Esophagus squamous epithelium (tissue), 5 donors: ENCODE measurements around the gene NAGS. TPM values are rescaled to one million over a fixed set of nuclear protein-coding genes. Genes with fewer than 3 reads are reported as not detected.
A peak's percentile ranks its signal among the peaks of the same experiment; 100 is the strongest.

Experiments used
- DNase-seq: peaks from one replicate; lab custom pipeline; 2025; lab: John Stamatoyannopoulos, UW
- H3K27ac ChIP-seq, 4 donors: fragments of 200-600 bp; sonication (generic); one replicate each; pipeline ENCODE4 v1.5.1; 2016 to 2019; ENCODE audit warnings: mild to moderate bottlenecking in 1 of 4
- H3K27me3 ChIP-seq, 4 donors: fragments of 200-600 bp; sonication (generic); 1 replicate in 3 of 4; 2 replicates in 1 of 4; pipeline versions ENCODE4 v1.5.1 to v1.6.0; 2017 to 2021; ENCODE audit warnings: antibody characterized with exemption in 1 of 4
- H3K36me3 ChIP-seq, 3 donors: fragments of 200-600 bp; sonication (generic); one replicate each; pipeline ENCODE4 v1.5.1; 2016 to 2019
- H3K4me1 ChIP-seq, 3 donors: fragments of 200-600 bp; sonication (generic); one replicate each; pipeline ENCODE4 v1.5.1; 2017 to 2019
- H3K4me3 ChIP-seq, 4 donors: fragments of 200-600 bp; sonication (generic); 1 replicate in 3 of 4; 2 replicates in 1 of 4; pipeline ENCODE4 v1.5.1; 2016 to 2019; ENCODE audit warnings: mild to moderate bottlenecking in 2 of 4, moderate library complexity in 1 of 4
- H3K9me3 ChIP-seq, 3 donors: fragments of 200-600 bp; sonication (generic); one replicate each; pipeline ENCODE4 v1.5.1; 2016 to 2019
- CTCF ChIP-seq, 6 experiments: fragments of 450-650 bp in 4 of 6; fragments of 200-600 bp in 2 of 6; sonication (generic) in 2 of 6; IDR thresholded peaks; one replicate each; pipeline ENCODE4 v1.5.1; 2016 to 2019; ENCODE audit warnings: antibody characterized with exemption in 6 of 6, mild to moderate bottlenecking in 4 of 6, moderate library complexity in 4 of 6
- POLR2A ChIP-seq, 4 donors: fragments of 450-650 bp; IDR thresholded peaks; one replicate each; pipeline ENCODE4 v1.6.1; 2017; ENCODE audit warnings: antibody characterized with exemption in 4 of 4, mild to moderate bottlenecking in 4 of 4, moderate library complexity in 3 of 4
- WGBS, 2 donors: methylation state at CpG; one replicate each; pipeline ENCODE4 v1.1.5; 2018; 5-methylcytosine and 5-hydroxymethylcytosine counted together
- intact Hi-C: fragments of 100-400 bp; cut with DNase I; formaldehyde crosslinking; loops from one replicate; pipeline ENCODE4 v1.15.0; 2022
- total RNA-seq, 4 donors: library from RNA; depleted of rRNA; stranded (reverse); fragments of >200 nt; gene quantifications; one replicate each; pipeline ENCODE4 v1.1.0, GENCODE V29; 2016
- donor health status: DM: yes; HTN: yes; CAD: no.

NAGS gene
- total RNA-seq, 4 donors from 2014 or later = 0.64 to 2.7 (median 2.1) TPM

GRCh38 chr17:43979011-43979410 is 25.4 kb upstream of the NAGS start:
- DNase-seq = no peak
- Histone ChIP-seq H3K27me3 (peaks cover 0 to 78% (median 6%) of the 10 kb centered on the region in 4 donors), H3K4me3 (no peak overlapping the region), H3K9me3 (no peaks in the 10 kb centered on the region), H3K4me1 (peaks cover 1 to 9% (median 6%) of the 10 kb centered on the region in 3 donors), H3K36me3 (no peaks in the 10 kb centered on the region), H3K27ac (no peak overlapping the region)
- intact Hi-C loops = no loop called here
- WGBS, 2 donors = 38 to 41% methylated on average over 3 to 6 of the region's 7 CpGs
- no peak for TF ChIP-seq POLR2A (IDR thresholded peaks at IDR 0.05)
- no peak for TF ChIP-seq CTCF (IDR thresholded peaks at IDR 0.05)

DNA sequence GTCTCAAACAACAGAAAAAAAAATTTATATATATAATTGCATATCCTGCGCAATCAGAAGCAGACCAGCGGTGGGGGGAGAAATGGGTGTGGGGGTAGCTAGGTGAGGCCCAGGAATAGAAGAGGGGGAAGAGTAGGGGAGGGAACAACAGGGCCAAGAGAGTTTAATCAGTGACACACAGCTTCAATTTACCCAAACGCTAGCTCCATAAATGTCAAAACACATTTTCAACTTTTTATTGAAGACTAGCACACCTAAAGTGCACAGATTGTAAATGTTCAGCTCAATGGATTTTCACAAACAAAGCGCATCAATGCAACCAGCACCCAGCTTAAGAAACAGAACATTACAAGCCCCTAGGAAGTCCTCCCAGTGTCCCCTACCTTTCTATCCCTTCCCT is 24.8 kb upstream of the NAGS start:
- peaks cover 0 to 79% (median 6%) of the 10 kb centered on the region in 4 donors for H3K27me3 ChIP-seq
- no peak for DNase-seq
- no peak overlapping the region for H3K27ac ChIP-seq
- intact Hi-C loops = no loop called here
- H3K9me3 ChIP-seq = no peaks in the 10 kb centered on the region
- peaks cover 3 to 15% (median 8%) of the 10 kb centered on the region in 3 donors for H3K4me1 ChIP-seq
- no peak for TF ChIP-seq POLR2A (IDR thresholded peaks at IDR 0.05)
- TF ChIP-seq CTCF (IDR thresholded peaks at IDR 0.05) = no peak
- no peaks in the 10 kb centered on the region for H3K36me3 ChIP-seq
- 85 to 89% methylated on average over 4 of the region's 4 CpGs for WGBS, 2 donors
- no peak overlapping the region for H3K4me3 ChIP-seq

DNA sequence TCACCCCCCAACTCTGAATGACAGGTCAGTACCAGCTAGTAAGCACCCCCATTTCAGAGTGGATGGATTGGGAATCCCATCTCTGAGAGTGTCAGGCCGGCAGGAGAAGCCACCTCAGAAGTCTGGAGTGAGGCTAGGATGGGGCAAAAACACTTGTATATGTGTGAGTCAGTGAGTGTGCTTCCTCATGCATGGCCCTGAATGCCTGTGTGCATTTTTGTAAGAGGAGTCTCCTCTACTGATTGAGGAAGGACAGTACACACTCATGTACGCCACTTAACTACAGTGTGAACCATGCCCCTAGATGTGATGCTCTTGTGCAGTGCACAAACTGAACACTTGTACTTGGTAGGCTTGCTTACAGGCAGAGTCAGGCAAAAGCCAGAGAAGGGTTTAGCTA is 22.3 kb upstream of the NAGS start:
- Histone ChIP-seq H3K9me3 (no peaks in the 10 kb centered on the region), H3K27me3 (peaks cover 0 to 90% (median 6%) of the 10 kb centered on the region in 4 donors), H3K27ac (no peak overlapping the region), H3K36me3 (no peaks in the 10 kb centered on the region), H3K4me3 (no peak overlapping the region), H3K4me1 (peaks cover 3 to 15% (median 8%) of the 10 kb centered on the region in 3 donors)
- intact Hi-C loops = no loop called here
- TF ChIP-seq CTCF (IDR thresholded peaks at IDR 0.05) (no peak), POLR2A (IDR thresholded peaks at IDR 0.05) (no peak)
- DNase-seq = no peak
- 79 to 83% methylated on average over 2 of the region's 2 CpGs for WGBS, 2 donors

DNA sequence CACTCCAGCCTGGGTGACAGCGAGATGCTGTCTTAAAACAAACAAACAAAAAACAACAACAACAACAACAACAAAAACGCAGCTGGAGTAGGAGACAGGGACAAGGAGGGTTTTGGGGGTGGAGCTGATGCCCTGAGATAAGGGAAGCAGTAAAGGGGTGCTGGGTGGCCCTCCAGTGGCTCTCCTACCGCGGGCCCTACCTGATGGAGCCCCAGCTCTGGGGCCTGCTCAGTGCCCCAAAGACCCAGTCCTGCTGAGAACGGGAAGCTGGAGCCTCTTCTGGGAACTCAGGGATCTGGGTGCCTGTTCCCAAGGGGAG is 21.3 kb upstream of the NAGS start:
- no peaks in the 10 kb centered on the region for H3K9me3 ChIP-seq
- DNase-seq = no peak
- peaks cover 3 to 15% (median 8%) of the 10 kb centered on the region in 3 donors for H3K4me1 ChIP-seq
- intact Hi-C loops = no loop called here
- H3K36me3 ChIP-seq = no peaks in the 10 kb centered on the region
- WGBS, 2 donors = 27 to 33% methylated on average over 4 to 5 of the region's 5 CpGs
- H3K27me3 ChIP-seq = peaks cover 0 to 90% (median 6%) of the 10 kb centered on the region in 4 donors
- no peak overlapping the region for H3K27ac ChIP-seq
- peak overlapping the region in 2 of 4 donors; percentile 48 to 61 for H3K4me3 ChIP-seq
- TF ChIP-seq CTCF (IDR thresholded peaks at IDR 0.05) (no peak), POLR2A (IDR thresholded peaks at IDR 0.05) (no peak)

- 0 to 2% methylated on average over 2 to 17 of the region's 78 CpGs for WGBS, 2 donors
- no peak overlapping the region for H3K27ac ChIP-seq
- peaks cover 3 to 15% (median 8%) of the 10 kb centered on the region in 3 donors for H3K4me1 ChIP-seq
- H3K9me3 ChIP-seq = no peaks in the 10 kb centered on the region
- no peaks in the 10 kb centered on the region for H3K36me3 ChIP-seq
- DNase-seq = no peak
- intact Hi-C loops = no loop called here
- H3K4me3 ChIP-seq = peak overlapping the region; percentile 23 to 61 (median 44)
- peaks cover 0 to 87% (median 6%) of the 10 kb centered on the region in 4 donors for H3K27me3 ChIP-seq
- TF ChIP-seq CTCF (IDR thresholded peaks at IDR 0.05) = no peak
- TF ChIP-seq POLR2A (IDR thresholded peaks at IDR 0.05) = no peak
These were observed 20.7 kb upstream of the NAGS start for GRCh38 chr17:43983515-43984411.
